GM12878 (cell line): ENCODE data around the gene POLN. TPM values are rescaled to one million over a fixed set of nuclear protein-coding genes. Genes with fewer than 3 reads are reported as not detected.

Source experiments
- ATAC-seq: fragments of 200-7000 bp; cut with Tn5 transposase; 3 replicates; pipeline ENCODE4 v1.9.1; 2020; ENCODE audit warnings: mild to moderate bottlenecking, moderate library complexity
- BruUV-seq: library from RNA; stranded (reverse); fragments of 400-500 nt; replicated peaks from 2 replicates; lab custom pipeline; 2021; lab: Mats Ljungman, UMichigan
- CTCF ChIA-PET: fragments of 300-600 bp; sonication (Branson Sonifier 250); formaldehyde crosslinking; extraction: SDS; loops from one replicate; lab custom pipeline; 2021; ENCODE audit warnings: inconsistent platforms; lab: Yijun Ruan, JAX
- POLR2A ChIA-PET: fragments of 350-600 bp; formaldehyde crosslinking; extraction: SDS; loops from one replicate; lab custom pipeline; 2021; ENCODE audit warnings: inconsistent platforms; lab: Charles Lee
- RAD21 ChIA-PET: fragments of 300-600 bp; sonication (Branson Sonifier 250); formaldehyde crosslinking; loops from one replicate; lab custom pipeline; 2023; ENCODE audit warnings: antibody characterized with exemption; ENCODE audit not compliant: unreplicated experiment; lab: Charles Lee
- SMC1A ChIA-PET: fragments of 300-600 bp; sonication (Branson Sonifier 250); formaldehyde crosslinking; loops from one replicate; lab custom pipeline; 2023; ENCODE audit not compliant: unreplicated experiment, uncharacterized antibody; lab: Charles Lee
- DNase-seq: peaks from one replicate; pipeline ENCODE4 v3.0.0-alpha.2; 2011; ENCODE audit warnings: low read depth, low spot score
- FAIRE-seq: peaks from 3 replicates; lab custom pipeline; 2011; peaks lifted over from hg19 to GRCh38; lab: Jason Lieb, UNC
- H2AFZ ChIP-seq: 2 replicates; pipeline ENCODE4 v1.6.0; 2011; ENCODE audit warnings: low read depth, low read length, control low read depth; ENCODE audit not compliant: control insufficient read depth
- H3K27ac ChIP-seq: 2 replicates; pipeline ENCODE4 v1.5.1; 2011; ENCODE audit warnings: control low read depth; ENCODE audit not compliant: control insufficient read depth, insufficient read depth
- H3K27me3 ChIP-seq, 2 experiments: replicated peaks in 1 of 2; 2 replicates each; pipeline versions ENCODE4 v1.6.0 to v1.6.1; 2011; ENCODE audit warnings: low read length in 1 of 2; ENCODE audit not compliant: control insufficient read depth in 2 of 2, insufficient read depth in 2 of 2
- H3K36me3 ChIP-seq, 2 experiments: 2 replicates each; pipeline ENCODE4 v1.5.1; 2011; ENCODE audit warnings: low read length in 1 of 2; ENCODE audit not compliant: control insufficient read depth in 2 of 2, insufficient read depth in 2 of 2
- H3K4me1 ChIP-seq: 2 replicates; pipeline ENCODE4 v1.6.1; 2011; ENCODE audit warnings: mild to moderate bottlenecking, low read length, moderate library complexity, mixed read lengths; ENCODE audit not compliant: control insufficient read depth, insufficient read depth
- H3K4me2 ChIP-seq: 2 replicates; pipeline ENCODE4 v1.6.0; 2011; ENCODE audit warnings: control low read depth; ENCODE audit not compliant: control insufficient read depth, insufficient read depth
- H3K4me3 ChIP-seq: fragments of 200-600 bp; sonication (generic); 2 replicates; pipeline ENCODE4 v1.5.1; 2016
- H3K79me2 ChIP-seq: 2 replicates; pipeline ENCODE4 v1.6.0; 2011; ENCODE audit warnings: low read length; ENCODE audit not compliant: control insufficient read depth, insufficient read depth
- H3K9ac ChIP-seq: 2 replicates; pipeline ENCODE4 v1.8.0; 2011; ENCODE audit warnings: low read length, control low read depth, mixed read lengths; ENCODE audit not compliant: control insufficient read depth, insufficient read depth
- H3K9me3 ChIP-seq: replicated peaks from 3 replicates; pipeline ENCODE4 v1.5.1; 2011; ENCODE audit warnings: mild to moderate bottlenecking, low read length; ENCODE audit not compliant: control insufficient read depth, insufficient read depth
- H4K20me1 ChIP-seq: 2 replicates; pipeline ENCODE4 v1.6.0; 2011; ENCODE audit not compliant: control insufficient read depth, insufficient read depth
- CHD2 ChIP-seq: IDR thresholded peaks from 2 replicates; pipeline ENCODE4 v1.6.1; 2011; ENCODE audit warnings: low read depth, low read length, improper control_type of control experiment, borderline replicate concordance
- EZH2 ChIP-seq: IDR thresholded peaks from 2 replicates; pipeline ENCODE4 v1.6.1; 2012; ENCODE audit warnings: low read depth, mild to moderate bottlenecking, control low read depth, inconsistent platforms, low read length, borderline replicate concordance; ENCODE audit not compliant: control insufficient read depth
- GATAD2B ChIP-seq: fragments of 450-650 bp; conservative IDR thresholded peaks from 2 replicates; pipeline ENCODE4 v1.6.1; 2017; ENCODE audit warnings: low read depth, mild to moderate bottlenecking, moderate library complexity
- KLF5 ChIP-seq: fragments of 450-650 bp; IDR thresholded peaks from 2 replicates; pipeline ENCODE4 v1.6.1; 2014; ENCODE audit warnings: mild to moderate bottlenecking; ENCODE audit not compliant: partially characterized antibody
- MEF2A ChIP-seq: IDR thresholded peaks from 2 replicates; pipeline ENCODE4 v1.6.1; 2011; ENCODE audit warnings: low read depth, mild to moderate bottlenecking, low read length, moderate library complexity; ENCODE audit not compliant: insufficient read depth
- PAX5 ChIP-seq: IDR thresholded peaks from 2 replicates; pipeline ENCODE4 v1.6.1; 2011; ENCODE audit warnings: low read depth, low read length, borderline replicate concordance
- RAD21 ChIP-seq: IDR thresholded peaks from 2 replicates; pipeline ENCODE4 v1.6.1; 2011; ENCODE audit warnings: mild to moderate bottlenecking, low read depth, low read length, moderate library complexity; ENCODE audit not compliant: insufficient read depth
- SKIL ChIP-seq: fragments of 450-650 bp; IDR thresholded peaks from 2 replicates; pipeline ENCODE4 v1.6.1; 2017; ENCODE audit warnings: mild to moderate bottlenecking, low read depth, inconsistent platforms; ENCODE audit not compliant: poor library complexity, severe bottlenecking
- TCF3 ChIP-seq: IDR thresholded peaks from 2 replicates; pipeline ENCODE4 v1.6.1; 2012; ENCODE audit warnings: low read depth, mild to moderate bottlenecking, low read length, borderline replicate concordance; ENCODE audit not compliant: insufficient read depth
- YY1 ChIP-seq: IDR thresholded peaks from 2 replicates; pipeline ENCODE4 v1.6.1; 2011; ENCODE audit warnings: low read depth, mild to moderate bottlenecking, low read length
- ZSCAN29 ChIP-seq: fragments of 450-650 bp; IDR thresholded peaks from 2 replicates; pipeline ENCODE4 v1.6.1; 2017; ENCODE audit warnings: mild to moderate bottlenecking, moderate library complexity
- WGBS: methylation state at CpG from one replicate; pipeline ENCODE4 v1.1.6; 2016; ENCODE audit warnings: low lambda C conversion rate; ENCODE audit not compliant: insufficient replicate concordance, insufficient coverage; ENCODE audit errors: missing lambda C conversion rate; 5-methylcytosine and 5-hydroxymethylcytosine counted together
- in situ Hi-C: fragments of 300-500 bp; cut with MboI; formaldehyde crosslinking; loops from 9 replicates; pipeline ENCODE4 v1.14.3; 2018; ENCODE audit warnings: mixed read lengths
- intact Hi-C: fragments of 100-400 bp; cut with micrococcal nuclease; formaldehyde crosslinking; loops from one replicate; pipeline ENCODE4 v1.14.2; 2022; ENCODE audit not compliant: unreplicated experiment
- polyA plus RNA-seq, 11 experiments: library from polyadenylated mRNA; depleted of rRNA in 4 of 11; unstranded in 6 of 11; stranded (reverse) in 5 of 11; fragments of >200 nt; fragmentation: Nextera tagmentation in 4 of 11; fragmentation: Illumina TruSeq in 1 of 11; extraction: Ambion mirVana in 4 of 11; extraction: Trizol in 1 of 11; gene quantifications; 1 replicate in 1 of 11; 2 replicates in 10 of 11; pipeline versions ENCODE4 v1.2.1 to v1.2.3, GENCODE V29; 2011 to 2016; ENCODE audit warnings: inconsistent platforms in 2 of 11, missing spikeins in 2 of 11, low read depth in 1 of 11
- total RNA-seq, 4 experiments: library from RNA; depleted of rRNA in 3 of 4; stranded (reverse); fragments of >200 nt in 3 of 4; fragmentation: Illumina TruSeq in 1 of 4; extraction: Trizol in 1 of 4; gene quantifications; 2 replicates each; pipeline versions ENCODE4 v1.2.1 to v1.2.3, GENCODE V29; 2013 to 2021
- TF ChIP-seq, protein P1 (sequence below): fragments of 450-650 bp; IDR thresholded peaks from 2 replicates; pipeline ENCODE4 v1.6.1; 2018; ENCODE audit warnings: borderline replicate concordance, mild to moderate bottlenecking; ENCODE audit not compliant: partially characterized antibody

Gene POLN
- total and polyA plus RNA-seq, 10 of the 15 experiments (the other 5 are each of a cell fraction or from before 2014, with no cell fraction given), result 0.09 to 2.0 (median 0.95) TPM; not detected in 1

- H3K9me3 ChIP-seq, result no peaks in the 10 kb centered on the region
- H2AFZ ChIP-seq, result no peak overlapping the region
- ChIA-PET CTCF (no interaction called here), SMC1A (no interaction called here), RAD21 (no interaction called here)
- no peaks in the 10 kb centered on the region for H4K20me1 ChIP-seq
- ATAC-seq (no peak), FAIRE-seq (no peak), DNase-seq (no peak)
- H3K4me3 ChIP-seq, result no peak overlapping the region
- WGBS, result 12% methylated on average over 10 of the region's 15 CpGs
- H3K36me3 ChIP-seq, result no peaks in the 10 kb centered on the region
- no peaks in the 10 kb centered on the region for H3K4me1 ChIP-seq
- no peak overlapping the region for H3K27ac ChIP-seq
- in situ Hi-C loops (no loop called here), intact Hi-C loops (no loop called here)
- no peaks in the 10 kb centered on the region for H3K79me2 ChIP-seq
- H3K4me2 ChIP-seq, result no peak overlapping the region
- no TSS peak for BruUV-seq
- TF ChIP-seq ZSCAN29 (no peak), KLF5 (no peak), YY1 (no peak), GATAD2B (no peak), EZH2 (no peak), SKIL (no peak), CHD2 (no peak), MEF2A (no peak), TCF3 (no peak), PAX5 (no peak), RAD21 (no peak)
- TF ChIP-seq, protein P1, sequence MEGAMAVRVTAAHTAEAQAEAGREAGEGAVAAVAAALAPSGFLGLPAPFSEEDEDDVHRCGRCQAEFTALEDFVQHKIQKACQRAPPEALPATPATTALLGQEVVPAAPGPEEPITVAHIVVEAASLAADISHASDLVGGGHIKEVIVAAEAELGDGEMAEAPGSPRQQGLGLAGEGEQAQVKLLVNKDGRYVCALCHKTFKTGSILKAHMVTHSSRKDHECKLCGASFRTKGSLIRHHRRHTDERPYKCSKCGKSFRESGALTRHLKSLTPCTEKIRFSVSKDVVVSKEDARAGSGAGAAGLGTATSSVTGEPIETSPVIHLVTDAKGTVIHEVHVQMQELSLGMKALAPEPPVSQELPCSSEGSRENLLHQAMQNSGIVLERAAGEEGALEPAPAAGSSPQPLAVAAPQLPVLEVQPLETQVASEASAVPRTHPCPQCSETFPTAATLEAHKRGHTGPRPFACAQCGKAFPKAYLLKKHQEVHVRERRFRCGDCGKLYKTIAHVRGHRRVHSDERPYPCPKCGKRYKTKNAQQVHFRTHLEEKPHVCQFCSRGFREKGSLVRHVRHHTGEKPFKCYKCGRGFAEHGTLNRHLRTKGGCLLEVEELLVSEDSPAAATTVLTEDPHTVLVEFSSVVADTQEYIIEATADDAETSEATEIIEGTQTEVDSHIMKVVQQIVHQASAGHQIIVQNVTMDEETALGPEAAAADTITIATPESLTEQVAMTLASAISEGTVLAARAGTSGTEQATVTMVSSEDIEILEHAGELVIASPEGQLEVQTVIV, result no peak
- TF ChIP-seq, all 136 proteins: peak for 0
- no peaks in the 10 kb centered on the region for H3K27me3 ChIP-seq
- POLR2A ChIA-PET, result no interaction called here
- no peak overlapping the region for H3K9ac ChIP-seq
These were observed 31.3 kb upstream of the POLN start for GRCh38 chr4:2273221-2273620.
